Neural progenitor cell (in vitro differentiated cells): ENCODE data around the gene C19orf81. TPM values are rescaled to one million over a fixed set of nuclear protein-coding genes. Genes with fewer than 3 reads are reported as not detected.

Experiments used
- DNase-seq: peaks from one replicate; pipeline ENCODE4 v3.0.0-alpha.2; 2016; ENCODE audit warnings: low spot score
- H2AFZ ChIP-seq: fragments of 200-600 bp; sonication (generic); replicated peaks from 2 replicates; pipeline ENCODE4 v1.6.1; 2016; ENCODE audit warnings: antibody characterized with exemption
- H3F3A ChIP-seq: fragments of 200-600 bp; sonication (generic); 2 replicates; pipeline ENCODE4 v1.6.1; 2016; ENCODE audit warnings: antibody characterized with exemption, low read depth
- H3K27ac ChIP-seq: fragments of 200-600 bp; sonication (generic); 2 replicates; pipeline ENCODE4 v1.5.1; 2016; ENCODE audit warnings: mild to moderate bottlenecking
- H3K27me3 ChIP-seq: fragments of 200-600 bp; sonication (generic); 2 replicates; pipeline ENCODE4 v1.6.1; 2016; ENCODE audit warnings: mild to moderate bottlenecking, moderate library complexity
- H3K36me3 ChIP-seq: fragments of 200-600 bp; sonication (generic); 2 replicates; pipeline ENCODE4 v1.5.1; 2016
- H3K4me1 ChIP-seq: fragments of 200-600 bp; sonication (generic); 2 replicates; pipeline ENCODE4 v1.6.1; 2016; ENCODE audit warnings: mixed run types
- H3K4me2 ChIP-seq: fragments of 200-600 bp; sonication (generic); 2 replicates; pipeline ENCODE4 v1.6.1; 2016
- H3K4me3 ChIP-seq: fragments of 200-600 bp; sonication (generic); 2 replicates; pipeline ENCODE4 v1.5.1; 2016
- H3K79me2 ChIP-seq: fragments of 200-600 bp; sonication (generic); 2 replicates; pipeline ENCODE4 v1.6.1; 2016; ENCODE audit warnings: low read depth
- H3K9ac ChIP-seq: fragments of 200-600 bp; sonication (generic); 2 replicates; pipeline ENCODE4 v1.6.1; 2016
- H3K9me3 ChIP-seq: fragments of 200-600 bp; sonication (generic); 2 replicates; pipeline ENCODE4 v1.5.1; 2016; ENCODE audit warnings: low read depth
- H4K20me1 ChIP-seq: fragments of 200-600 bp; sonication (generic); 2 replicates; pipeline ENCODE4 v1.6.1; 2016; ENCODE audit warnings: low read depth
- H3K27ac Mint-ChIP-seq: 3 replicates; pipeline ENCODE4 v1.8.0; 2021; ENCODE audit warnings: mixed read lengths
- H3K27me3 Mint-ChIP-seq: 2 replicates; pipeline ENCODE4 v1.8.0; 2022; ENCODE audit warnings: low read depth, mild to moderate bottlenecking, inconsistent platforms, moderate library complexity, mixed read lengths; ENCODE audit not compliant: insufficient read depth
- H3K36me3 Mint-ChIP-seq: 3 replicates; pipeline ENCODE4 v1.8.0; 2021; ENCODE audit warnings: mixed read lengths
- H3K4me1 Mint-ChIP-seq: 3 replicates; pipeline ENCODE4 v1.8.0; 2021; ENCODE audit warnings: mixed read lengths
- H3K4me3 Mint-ChIP-seq: 3 replicates; pipeline ENCODE4 v1.8.0; 2021; ENCODE audit warnings: mild to moderate bottlenecking, moderate library complexity, mixed read lengths
- H3K9me3 Mint-ChIP-seq: 3 replicates; pipeline ENCODE4 v1.8.0; 2020; ENCODE audit warnings: mixed read lengths
- CTCF ChIP-seq: fragments of 200-600 bp; sonication (generic); IDR thresholded peaks from 2 replicates; pipeline ENCODE4 v1.5.1; 2017; ENCODE audit warnings: antibody characterized with exemption, mild to moderate bottlenecking
- EZH2 ChIP-seq: fragments of 200-600 bp; sonication (generic); IDR thresholded peaks from 2 replicates; pipeline ENCODE4 v1.6.1; 2017; ENCODE audit warnings: antibody characterized with exemption, mild to moderate bottlenecking, moderate library complexity
- EZH2phosphoT487 ChIP-seq: fragments of 200-600 bp; sonication (generic); IDR thresholded peaks from 2 replicates; pipeline ENCODE4 v1.6.1; 2017; ENCODE audit warnings: antibody characterized with exemption
- total RNA-seq: library from RNA; depleted of rRNA; stranded (reverse); fragments of >200 nt; gene quantifications from 2 replicates; pipeline ENCODE4 v1.2.3, GENCODE V29; 2015; ENCODE audit warnings: low replicate concordance

Gene C19orf81
- total RNA-seq = 1.3 and 6.0 TPM in 2 replicates

DNA sequence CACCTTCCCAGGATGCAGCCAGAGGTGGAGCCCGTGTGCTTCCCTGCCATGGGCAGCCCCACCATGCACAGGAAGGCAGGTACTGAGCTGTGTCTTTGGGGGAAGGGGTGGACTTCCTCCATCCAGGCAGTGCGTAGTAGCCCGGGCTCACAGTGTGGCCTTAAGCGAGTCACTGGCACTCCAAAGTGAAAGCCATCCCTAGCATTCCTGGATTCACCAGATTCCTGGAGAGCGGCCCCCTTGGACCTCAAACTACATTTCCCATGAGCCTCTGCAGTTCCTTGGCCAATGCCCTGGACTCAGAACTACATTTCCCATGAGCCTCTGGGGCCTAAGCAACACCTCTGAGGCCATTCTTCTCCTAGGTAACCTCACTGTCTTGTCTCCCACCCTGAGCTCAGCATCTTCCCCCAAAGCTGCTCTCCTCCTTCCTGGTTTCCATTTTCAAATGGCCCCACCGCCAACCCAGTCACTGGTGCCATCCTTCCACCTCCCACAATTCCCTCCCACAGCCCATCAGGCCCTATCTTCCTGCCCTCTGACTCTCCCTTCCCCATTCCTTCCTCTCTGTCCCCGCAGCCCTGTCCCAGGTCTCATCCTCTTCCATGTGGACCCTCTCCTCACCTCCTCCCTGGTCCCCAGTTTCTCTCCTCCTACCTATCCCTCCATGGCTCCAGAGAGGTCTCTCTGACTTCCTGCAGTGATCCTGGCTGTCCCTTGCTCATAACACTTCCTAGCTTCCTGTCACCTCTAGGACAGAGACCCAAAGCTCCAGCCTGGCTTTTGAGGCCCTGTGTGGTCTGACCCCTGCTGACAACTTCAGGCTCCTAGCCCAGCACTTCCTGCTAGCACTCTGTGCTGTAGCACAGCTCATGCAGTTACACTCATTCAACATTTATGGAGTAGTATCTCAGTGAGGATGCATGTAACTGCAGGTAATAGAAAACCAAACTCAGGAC, at the start of gene C19orf81:
TSS of gene C19orf81 (plus strand) at position 13 of the 959 bp plus-strand sequence. CDS start at position 13, 0 bp downstream.
- Histone ChIP-seq H4K20me1 (no peaks in the 10 kb centered on the region), H3K27ac (no peak within 1 kb of the TSS), H3K9me3 (no peaks in the 10 kb centered on the region), H3K9ac (no peak within 1 kb of the TSS), H3K4me1 (no peaks in the 10 kb centered on the region), H3F3A (no peaks in the 10 kb centered on the region), H3K27me3 (peaks cover 18% of the 10 kb centered on the region), H3K79me2 (no peaks in the 10 kb centered on the region), H3K36me3 (no peaks in the 10 kb centered on the region), H2AFZ (peak within 1 kb of the TSS; percentile 79), H3K4me3 (no peak within 1 kb of the TSS), H3K4me2 (peak within 1 kb of the TSS; percentile 18)
- peak within 1 kb of the TSS; percentile 4 for H3K4me3 Mint-ChIP-seq
- peaks cover 23% of the 10 kb centered on the region for H3K4me1 Mint-ChIP-seq
- TF ChIP-seq CTCF = no peak
- TF ChIP-seq EZH2phosphoT487 = no peak
- TF ChIP-seq EZH2 = no peak
- H3K27me3 Mint-ChIP-seq = peaks cover 15% of the 10 kb centered on the region
- H3K9me3 Mint-ChIP-seq = no peaks in the 10 kb centered on the region
- peak within 1 kb of the TSS; percentile 65 for H3K27ac Mint-ChIP-seq
- no peaks in the 10 kb centered on the region for H3K36me3 Mint-ChIP-seq
- DNase-seq = peak; percentile 77

- no peaks in the 10 kb centered on the region for H3K4me1 ChIP-seq
- no peak overlapping the region for H3K9ac ChIP-seq
- H3K4me2 ChIP-seq = no peak overlapping the region
- H3K4me1 Mint-ChIP-seq = peaks cover 2% of the 10 kb centered on the region
- peaks cover 38% of the 10 kb centered on the region for H3K27me3 ChIP-seq
- no peak overlapping the region for H3K4me3 ChIP-seq
- H3K27me3 Mint-ChIP-seq = peaks cover 12% of the 10 kb centered on the region
- H3K27ac ChIP-seq = no peak overlapping the region
- no peak overlapping the region for H2AFZ ChIP-seq
- TF ChIP-seq EZH2phosphoT487 (no peak), EZH2 (no peak), CTCF (no peak)
- no peak overlapping the region for H3K4me3 Mint-ChIP-seq
- H3K9me3 Mint-ChIP-seq = peaks cover 3% of the 10 kb centered on the region
- no peaks in the 10 kb centered on the region for H3K36me3 ChIP-seq
- H3K27ac Mint-ChIP-seq = no peak overlapping the region
- no peaks in the 10 kb centered on the region for H3K9me3 ChIP-seq
- no peaks in the 10 kb centered on the region for H3K79me2 ChIP-seq
- no peak for DNase-seq
- H3K36me3 Mint-ChIP-seq = no peaks in the 10 kb centered on the region
- no peaks in the 10 kb centered on the region for H3F3A ChIP-seq
- H4K20me1 ChIP-seq = no peaks in the 10 kb centered on the region
Observed at GRCh38 chr19:50601407-50602088, 47.7 kb upstream of the C19orf81 start.

GRCh38 chr19:50602089-50602422, 47.2 kb upstream of the C19orf81 start:
- Mint-ChIP-seq H3K27me3 (peaks cover 14% of the 10 kb centered on the region), H3K36me3 (no peaks in the 10 kb centered on the region), H3K4me3 (no peak overlapping the region), H3K4me1 (peaks cover 2% of the 10 kb centered on the region), H3K9me3 (peaks cover 5% of the 10 kb centered on the region), H3K27ac (no peak overlapping the region)
- Histone ChIP-seq H3F3A (no peaks in the 10 kb centered on the region), H2AFZ (no peak overlapping the region), H3K4me2 (no peak overlapping the region), H3K4me1 (no peaks in the 10 kb centered on the region), H3K36me3 (no peaks in the 10 kb centered on the region), H3K9ac (no peak overlapping the region), H3K4me3 (no peak overlapping the region), H3K9me3 (no peaks in the 10 kb centered on the region), H4K20me1 (no peaks in the 10 kb centered on the region), H3K79me2 (no peaks in the 10 kb centered on the region), H3K27me3 (peaks cover 43% of the 10 kb centered on the region), H3K27ac (no peak overlapping the region)
- no peak for DNase-seq
- TF ChIP-seq CTCF (no peak), EZH2 (no peak), EZH2phosphoT487 (no peak)
